ENCODE data around the gene B9D2.
A peak's percentile ranks its signal among the peaks of the same experiment; 100 is the strongest.

The B9D2 gene

DNA sequence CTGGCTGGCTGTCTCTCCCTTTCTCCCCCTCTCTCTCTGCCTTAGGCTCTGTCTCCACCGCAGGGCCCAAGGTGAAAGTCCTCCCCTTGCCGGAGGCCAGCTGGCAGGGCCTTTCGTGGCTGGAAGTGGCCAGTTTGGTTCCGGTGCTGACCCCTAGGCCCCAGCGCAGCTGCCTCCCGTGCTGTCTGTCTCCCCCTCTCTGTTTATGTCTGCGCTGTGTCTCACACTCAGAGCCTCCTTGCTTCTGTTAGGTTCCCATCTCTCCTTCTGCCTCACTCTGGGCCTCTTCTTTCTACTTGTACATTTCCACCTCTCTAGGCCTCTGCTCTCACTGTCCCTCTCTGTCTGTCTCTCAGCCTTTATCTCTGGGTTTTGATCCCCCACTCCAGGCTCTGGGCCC, 40.9 kb downstream of the B9D2 start:
- H3K79me2 ChIP-seq (ENCODE audit: insufficient read depth, low read length) = peaks cover 16% of the 10 kb centered on the region
- no peak overlapping the region for H3K9ac ChIP-seq (ENCODE audit: low read depth, low read length)
- no peak overlapping the region for H3K4me3 ChIP-seq (ENCODE audit: low read depth in 1 of 2, low read length in 2 of 2)
- no peaks in the 10 kb centered on the region for H3K27me3 ChIP-seq (ENCODE audit: insufficient read depth, low read length, poor library complexity)
- H3K9me3 ChIP-seq (ENCODE audit: insufficient read depth, low read length, severe bottlenecking) = no peaks in the 10 kb centered on the region
- peaks cover 94% of the 10 kb centered on the region for H3K36me3 ChIP-seq (ENCODE audit: insufficient read depth, low read length)
- peaks cover 70% of the 10 kb centered on the region for H4K20me1 ChIP-seq (ENCODE audit: insufficient read depth, low read length)
- no peak overlapping the region for H3K4me2 ChIP-seq (ENCODE audit: insufficient read depth, low read length)
- DNase-seq = no peak
- H3K27ac ChIP-seq (ENCODE audit: low read length) = no peak overlapping the region
- no peak for ATAC-seq (ENCODE audit: insufficient read depth, low read depth)
- H2AFZ ChIP-seq (ENCODE audit: low read depth, low read length) = no peak overlapping the region
- H3K4me1 ChIP-seq (ENCODE audit: insufficient read depth, low read length) = no peaks in the 10 kb centered on the region
- TF ChIP-seq, protein P1, sequence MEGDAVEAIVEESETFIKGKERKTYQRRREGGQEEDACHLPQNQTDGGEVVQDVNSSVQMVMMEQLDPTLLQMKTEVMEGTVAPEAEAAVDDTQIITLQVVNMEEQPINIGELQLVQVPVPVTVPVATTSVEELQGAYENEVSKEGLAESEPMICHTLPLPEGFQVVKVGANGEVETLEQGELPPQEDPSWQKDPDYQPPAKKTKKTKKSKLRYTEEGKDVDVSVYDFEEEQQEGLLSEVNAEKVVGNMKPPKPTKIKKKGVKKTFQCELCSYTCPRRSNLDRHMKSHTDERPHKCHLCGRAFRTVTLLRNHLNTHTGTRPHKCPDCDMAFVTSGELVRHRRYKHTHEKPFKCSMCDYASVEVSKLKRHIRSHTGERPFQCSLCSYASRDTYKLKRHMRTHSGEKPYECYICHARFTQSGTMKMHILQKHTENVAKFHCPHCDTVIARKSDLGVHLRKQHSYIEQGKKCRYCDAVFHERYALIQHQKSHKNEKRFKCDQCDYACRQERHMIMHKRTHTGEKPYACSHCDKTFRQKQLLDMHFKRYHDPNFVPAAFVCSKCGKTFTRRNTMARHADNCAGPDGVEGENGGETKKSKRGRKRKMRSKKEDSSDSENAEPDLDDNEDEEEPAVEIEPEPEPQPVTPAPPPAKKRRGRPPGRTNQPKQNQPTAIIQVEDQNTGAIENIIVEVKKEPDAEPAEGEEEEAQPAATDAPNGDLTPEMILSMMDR (IDR thresholded peaks at IDR 0.05; ENCODE audit: borderline replicate concordance, extremely low read depth, low read length, poor library complexity, severe bottlenecking) = no peak
- no peak for TF ChIP-seq EZH2 (IDR thresholded peaks at IDR 0.05; ENCODE audit: borderline replicate concordance, low read depth, low read length, severe bottlenecking)

DNA sequence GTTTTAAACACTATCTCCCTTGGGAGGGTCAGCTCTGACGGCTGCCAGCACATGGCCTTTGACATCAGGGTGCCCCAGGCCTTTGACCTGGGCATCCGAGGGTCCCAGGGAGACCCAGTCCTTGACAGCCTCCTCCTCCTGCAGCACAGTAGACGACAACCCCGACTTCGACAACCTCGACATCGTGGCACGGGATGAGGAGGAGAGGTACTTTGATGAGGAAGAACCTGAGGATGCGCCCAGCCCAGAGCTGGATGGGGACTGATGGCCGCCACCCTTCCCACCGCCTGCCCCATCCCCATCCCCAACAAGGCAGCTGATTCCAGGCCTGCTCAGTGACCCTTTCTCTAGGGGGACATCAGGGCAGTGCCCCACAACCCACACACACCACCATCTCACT, 41.5 kb downstream of the B9D2 start:
- Histone ChIP-seq H4K20me1 (ENCODE audit: insufficient read depth, low read length) (peaks cover 64% of the 10 kb centered on the region), H3K27me3 (ENCODE audit: insufficient read depth, low read length, poor library complexity) (no peaks in the 10 kb centered on the region), H3K9me3 (ENCODE audit: insufficient read depth, low read length, severe bottlenecking) (no peaks in the 10 kb centered on the region), H3K9ac (ENCODE audit: low read depth, low read length) (no peak overlapping the region), H3K79me2 (ENCODE audit: insufficient read depth, low read length) (peaks cover 11% of the 10 kb centered on the region), H2AFZ (ENCODE audit: low read depth, low read length) (no peak overlapping the region), H3K36me3 (ENCODE audit: insufficient read depth, low read length) (peaks cover 94% of the 10 kb centered on the region), H3K4me2 (ENCODE audit: insufficient read depth, low read length) (no peak overlapping the region), H3K4me1 (ENCODE audit: insufficient read depth, low read length) (no peaks in the 10 kb centered on the region), H3K27ac (ENCODE audit: low read length) (no peak overlapping the region), H3K4me3 (ENCODE audit: low read depth in 1 of 2, low read length in 2 of 2) (no peak overlapping the region)
- DNase-seq (no peak), ATAC-seq (ENCODE audit: insufficient read depth, low read depth) (no peak)
- TF ChIP-seq EZH2 (IDR thresholded peaks at IDR 0.05; ENCODE audit: borderline replicate concordance, low read depth, low read length, severe bottlenecking) = no peak
- TF ChIP-seq, protein P1 (IDR thresholded peaks at IDR 0.05; ENCODE audit: borderline replicate concordance, extremely low read depth, low read length, poor library complexity, severe bottlenecking) = no peak

DNA sequence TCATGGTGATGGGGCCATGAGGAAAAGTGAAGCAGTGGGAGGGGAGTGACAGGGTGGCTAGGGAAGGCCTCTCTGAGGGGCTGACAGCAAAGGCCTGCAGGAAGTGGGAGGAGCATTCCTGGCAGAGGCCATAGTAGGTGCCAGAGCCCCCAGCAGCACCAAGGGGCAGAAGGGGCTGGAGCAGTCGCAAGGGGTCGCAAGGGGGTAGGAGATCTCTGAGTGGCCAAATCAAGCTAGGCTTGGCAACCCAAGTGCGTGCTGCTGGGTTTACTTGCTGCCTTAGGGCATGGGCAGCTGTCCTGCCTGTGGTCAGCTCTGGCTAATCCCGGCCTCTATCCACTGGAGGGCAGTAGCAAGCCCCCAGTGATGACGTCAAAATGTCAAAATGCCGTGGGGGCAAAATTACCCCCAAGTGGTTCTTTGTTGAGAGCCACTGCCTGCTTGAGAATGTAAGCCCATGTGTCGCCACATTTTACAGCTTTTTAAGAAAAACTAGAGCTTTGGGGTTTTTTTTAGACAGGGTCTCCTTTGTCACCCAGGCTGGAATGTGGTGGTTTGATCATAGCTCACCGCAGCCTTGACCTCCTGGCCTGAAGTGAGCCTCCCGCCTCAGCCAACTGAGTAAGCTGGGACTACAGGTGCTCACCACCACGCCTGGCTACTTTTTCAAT, 42.2 kb downstream of the B9D2 start:
- Histone ChIP-seq H3K9me3 (ENCODE audit: insufficient read depth, low read length, severe bottlenecking) (no peaks in the 10 kb centered on the region), H3K9ac (ENCODE audit: low read depth, low read length) (no peak overlapping the region), H2AFZ (ENCODE audit: low read depth, low read length) (no peak overlapping the region), H3K27me3 (ENCODE audit: insufficient read depth, low read length, poor library complexity) (no peaks in the 10 kb centered on the region), H3K36me3 (ENCODE audit: insufficient read depth, low read length) (peaks cover 94% of the 10 kb centered on the region), H4K20me1 (ENCODE audit: insufficient read depth, low read length) (peaks cover 57% of the 10 kb centered on the region), H3K27ac (ENCODE audit: low read length) (no peak overlapping the region), H3K4me2 (ENCODE audit: insufficient read depth, low read length) (no peak overlapping the region), H3K4me1 (ENCODE audit: insufficient read depth, low read length) (no peaks in the 10 kb centered on the region), H3K4me3 (ENCODE audit: low read depth in 1 of 2, low read length in 2 of 2) (no peak overlapping the region), H3K79me2 (ENCODE audit: insufficient read depth, low read length) (peaks cover 7% of the 10 kb centered on the region)
- no peak for DNase-seq
- TF ChIP-seq EZH2 (IDR thresholded peaks at IDR 0.05; ENCODE audit: borderline replicate concordance, low read depth, low read length, severe bottlenecking) = no peak
- TF ChIP-seq, protein P1 (IDR thresholded peaks at IDR 0.05; ENCODE audit: borderline replicate concordance, extremely low read depth, low read length, poor library complexity, severe bottlenecking) = peak; percentile 33
- no peak for ATAC-seq (ENCODE audit: insufficient read depth, low read depth)
